Breast epithelium (tissue), 3 donors: Measurements from ENCODE around the gene CPED1.

ENCODE experiments used
- CTCF ChIP-seq, 3 donors: fragments of 450-650 bp; IDR thresholded peaks; one replicate each; pipeline ENCODE4 v1.5.1; 2016 to 2017; ENCODE audit warnings: antibody characterized with exemption in 3 of 3, mild to moderate bottlenecking in 3 of 3, moderate library complexity in 3 of 3
- POLR2A ChIP-seq: fragments of 450-650 bp; IDR thresholded peaks from one replicate; pipeline ENCODE4 v1.6.1; 2016; ENCODE audit warnings: antibody characterized with exemption, mild to moderate bottlenecking, moderate library complexity

- no peak for TF ChIP-seq POLR2A
- TF ChIP-seq CTCF (IDR thresholded peaks at IDR 0.05) = no peak
Observed at GRCh38 chr7:121139427-121139826, 150.9 kb downstream of the CPED1 start.
